CD14-positive monocyte (primary cell): ENCODE data around the gene CDA. TPM values are rescaled to one million over a fixed set of nuclear protein-coding genes. Genes with fewer than 3 reads are reported as not detected.

ENCODE experiments used
- DNase-seq, 3 donors: peaks; one replicate each; pipeline ENCODE4 v3.0.0-alpha.2; 2011 to 2022
- H2AFZ ChIP-seq: 2 replicates; pipeline ENCODE4 v1.6.0; 2012; ENCODE audit warnings: mild to moderate bottlenecking, low read depth, low read length, inconsistent platforms; ENCODE audit not compliant: insufficient read depth, poor library complexity, severe bottlenecking
- H3K27ac ChIP-seq, 2 donors: 1 replicate in 1 of 2; 2 replicates in 1 of 2; pipeline ENCODE4 v1.5.1; 2012 to 2013; ENCODE audit warnings: low read length in 2 of 2, control low read depth in 1 of 2, inconsistent platforms in 1 of 2, low read depth in 1 of 2, mild to moderate bottlenecking in 1 of 2
- H3K27me3 ChIP-seq, 2 donors: one replicate each; pipeline versions ENCODE4 v1.6.0 to v1.6.1; 2011 to 2013; ENCODE audit warnings: low read length in 2 of 2; ENCODE audit not compliant: control insufficient read depth in 2 of 2, insufficient read depth in 2 of 2
- H3K36me3 ChIP-seq, 2 donors: replicated peaks in 1 of 2; 1 replicate in 1 of 2; 2 replicates in 1 of 2; pipeline versions ENCODE4 v1.5.1 to v1.6.1; 2012 to 2013; ENCODE audit warnings: low read length in 2 of 2, control low read depth in 1 of 2, inconsistent platforms in 1 of 2, mild to moderate bottlenecking in 1 of 2; ENCODE audit not compliant: insufficient read depth in 2 of 2, control insufficient read depth in 1 of 2
- H3K4me1 ChIP-seq, 2 donors: 1 replicate in 1 of 2; 2 replicates in 1 of 2; pipeline versions ENCODE4 v1.5.1 to v1.6.1; 2012 to 2013; ENCODE audit warnings: low read length in 2 of 2, control low read depth in 1 of 2, inconsistent platforms in 1 of 2, mild to moderate bottlenecking in 1 of 2, moderate library complexity in 1 of 2; ENCODE audit not compliant: insufficient read depth in 2 of 2, control insufficient read depth in 1 of 2
- H3K4me2 ChIP-seq: replicated peaks from 2 replicates; pipeline ENCODE3; 2012; ENCODE audit warnings: low read length, moderate library complexity, mild to moderate bottlenecking; ENCODE audit not compliant: poor library complexity, severe bottlenecking; ENCODE audit errors: extremely low read depth
- H3K4me3 ChIP-seq, 3 experiments: fragments of 200-600 bp in 1 of 3; sonication (generic) in 1 of 3; replicated peaks in 1 of 3; 1 replicate in 2 of 3; 2 replicates in 1 of 3; pipeline ENCODE4 v1.5.1; 2011 to 2013; ENCODE audit warnings: low read length in 3 of 3, mild to moderate bottlenecking in 3 of 3, control low read depth in 2 of 3, low read depth in 2 of 3, inconsistent platforms in 1 of 3, moderate library complexity in 1 of 3
- H3K79me2 ChIP-seq: 2 replicates; pipeline ENCODE4 v1.6.0; 2012; ENCODE audit warnings: mild to moderate bottlenecking, control low read depth, inconsistent platforms, low read length, moderate library complexity; ENCODE audit not compliant: insufficient read depth
- H3K9ac ChIP-seq: 2 replicates; pipeline ENCODE4 v1.6.0; 2017; ENCODE audit warnings: low read length, mild to moderate bottlenecking; ENCODE audit not compliant: insufficient read depth, poor library complexity, severe bottlenecking
- H3K9me3 ChIP-seq, 2 donors: replicated peaks in 1 of 2; 1 replicate in 1 of 2; 2 replicates in 1 of 2; pipeline versions ENCODE4 v1.5.1 to v1.6.1; 2012 to 2013; ENCODE audit warnings: low read length in 2 of 2, control low read depth in 1 of 2; ENCODE audit not compliant: control insufficient read depth in 1 of 2, insufficient read depth in 1 of 2
- H4K20me1 ChIP-seq: 2 replicates; pipeline ENCODE4 v1.6.0; 2012; ENCODE audit warnings: mild to moderate bottlenecking, low read length, control low read depth, moderate library complexity; ENCODE audit not compliant: insufficient read depth
- H3K27ac Mint-ChIP-seq, 7 donors: one replicate each; pipeline ENCODE4 v1.8.0; 2020; ENCODE audit warnings: mild to moderate bottlenecking in 7 of 7, mixed read lengths in 7 of 7, moderate library complexity in 6 of 7, inconsistent platforms in 2 of 7
- H3K27me3 Mint-ChIP-seq, 3 donors: one replicate each; pipeline ENCODE4 v1.8.0; 2021 to 2022; ENCODE audit warnings: low read depth in 3 of 3, mild to moderate bottlenecking in 3 of 3, mixed read lengths in 3 of 3, moderate library complexity in 3 of 3, inconsistent platforms in 1 of 3
- H3K36me3 Mint-ChIP-seq, 2 donors: one replicate each; pipeline ENCODE4 v1.8.0; 2020; ENCODE audit warnings: mixed read lengths in 2 of 2, inconsistent platforms in 1 of 2, mild to moderate bottlenecking in 1 of 2
- H3K4me1 Mint-ChIP-seq: one replicate; pipeline ENCODE4 v1.8.0; 2020; ENCODE audit warnings: mild to moderate bottlenecking, mixed read lengths
- H3K4me3 Mint-ChIP-seq, 2 donors: one replicate each; pipeline ENCODE4 v1.8.0; 2020; ENCODE audit warnings: mild to moderate bottlenecking in 2 of 2, mixed read lengths in 2 of 2, moderate library complexity in 1 of 2
- H3K9me3 Mint-ChIP-seq, 7 donors: one replicate each; pipeline ENCODE4 v1.8.0; 2020 to 2022; ENCODE audit warnings: mixed read lengths in 7 of 7, mild to moderate bottlenecking in 6 of 7, moderate library complexity in 6 of 7, inconsistent platforms in 2 of 7
- WGBS: methylation state at CpG from one replicate; pipeline ENCODE4 v1.1.5; 2013; ENCODE audit warnings: missing lambda C conversion rate; ENCODE audit not compliant: insufficient coverage; 5-methylcytosine and 5-hydroxymethylcytosine counted together
- intact Hi-C, 2 donors: fragments of 100-400 bp; cut with micrococcal nuclease; formaldehyde crosslinking; loops; one replicate each; pipeline versions ENCODE4 v1.15.0 to v1.15.1; 2023
- polyA plus RNA-seq, 3 donors: library from polyadenylated mRNA; depleted of rRNA in 1 of 3; unstranded in 2 of 3; stranded (reverse) in 1 of 3; fragments of 300-500 nt in 2 of 3; fragments of >200 nt in 1 of 3; fragmentation: Illumina TruSeq in 2 of 3; gene quantifications; 1 replicate in 2 of 3; 2 replicates in 1 of 3; pipeline ENCODE4 v1.2.3, GENCODE V29; 2012 to 2021
- TF ChIP-seq, protein P1 (sequence below): fragments of 200-600 bp; IDR thresholded peaks from one replicate; pipeline ENCODE4 v1.8.0; 2022; ENCODE audit warnings: antibody characterized with exemption, mild to moderate bottlenecking

The CDA gene
- polyA plus RNA-seq, 3 donors, result 113 to 348 (median 217) TPM

- TF ChIP-seq, protein P1, sequence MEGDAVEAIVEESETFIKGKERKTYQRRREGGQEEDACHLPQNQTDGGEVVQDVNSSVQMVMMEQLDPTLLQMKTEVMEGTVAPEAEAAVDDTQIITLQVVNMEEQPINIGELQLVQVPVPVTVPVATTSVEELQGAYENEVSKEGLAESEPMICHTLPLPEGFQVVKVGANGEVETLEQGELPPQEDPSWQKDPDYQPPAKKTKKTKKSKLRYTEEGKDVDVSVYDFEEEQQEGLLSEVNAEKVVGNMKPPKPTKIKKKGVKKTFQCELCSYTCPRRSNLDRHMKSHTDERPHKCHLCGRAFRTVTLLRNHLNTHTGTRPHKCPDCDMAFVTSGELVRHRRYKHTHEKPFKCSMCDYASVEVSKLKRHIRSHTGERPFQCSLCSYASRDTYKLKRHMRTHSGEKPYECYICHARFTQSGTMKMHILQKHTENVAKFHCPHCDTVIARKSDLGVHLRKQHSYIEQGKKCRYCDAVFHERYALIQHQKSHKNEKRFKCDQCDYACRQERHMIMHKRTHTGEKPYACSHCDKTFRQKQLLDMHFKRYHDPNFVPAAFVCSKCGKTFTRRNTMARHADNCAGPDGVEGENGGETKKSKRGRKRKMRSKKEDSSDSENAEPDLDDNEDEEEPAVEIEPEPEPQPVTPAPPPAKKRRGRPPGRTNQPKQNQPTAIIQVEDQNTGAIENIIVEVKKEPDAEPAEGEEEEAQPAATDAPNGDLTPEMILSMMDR, result no peak
- no peak overlapping the region for H3K27ac ChIP-seq
- peaks cover 74 to 82% of the 10 kb centered on the region in 2 donors for H3K36me3 Mint-ChIP-seq
- no peaks in the 10 kb centered on the region for H3K4me1 ChIP-seq
- H3K79me2 ChIP-seq, result no peaks in the 10 kb centered on the region
- intact Hi-C loops, result no loop called here
- no peak overlapping the region for H3K4me3 Mint-ChIP-seq
- no peaks in the 10 kb centered on the region for H3K9me3 ChIP-seq
- H2AFZ ChIP-seq, result no peak overlapping the region
- peaks cover 0 to 3% (median 0%) of the 10 kb centered on the region in 3 donors for H3K27me3 Mint-ChIP-seq
- H3K27ac Mint-ChIP-seq, result peak overlapping the region in 1 of 7 donors; percentile 26
- DNase-seq, result no peak
- 95% methylated on average over 10 of the region's 13 CpGs for WGBS
- no peak overlapping the region for H3K4me2 ChIP-seq
- H4K20me1 ChIP-seq, result peaks cover 24% of the 10 kb centered on the region
- no peak overlapping the region for H3K9ac ChIP-seq
- peaks cover 62 to 86% of the 10 kb centered on the region in 2 donors for H3K36me3 ChIP-seq
- no peaks in the 10 kb centered on the region for H3K4me1 Mint-ChIP-seq
- no peaks in the 10 kb centered on the region for H3K9me3 Mint-ChIP-seq
- no peak overlapping the region for H3K4me3 ChIP-seq
- H3K27me3 ChIP-seq, result no peaks in the 10 kb centered on the region
These were observed 55.5 kb downstream of the CDA start for GRCh38 chr1:20644416-20644815.

DNA sequence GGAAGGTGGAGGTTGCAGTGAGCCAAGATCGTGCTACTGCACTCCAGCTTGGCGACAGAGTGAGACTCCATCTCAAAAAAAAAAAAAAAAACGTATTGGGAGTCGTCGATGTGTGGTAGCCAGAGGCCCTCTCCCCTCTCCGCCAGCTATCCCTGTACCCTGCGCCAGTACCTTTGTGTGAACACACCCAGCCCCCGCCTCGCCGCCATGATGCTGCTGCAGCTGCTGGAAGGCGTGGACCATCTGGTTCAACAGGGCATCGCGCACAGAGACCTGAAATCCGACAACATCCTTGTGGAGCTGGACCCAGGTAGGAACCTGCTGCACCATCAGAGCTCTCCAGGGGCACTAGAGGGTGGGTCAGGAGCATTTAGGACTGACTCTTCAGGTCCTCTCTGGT is 56.5 kb downstream of the CDA start:
- Histone ChIP-seq H3K27me3 (no peaks in the 10 kb centered on the region), H3K36me3 (peaks cover 66 to 87% of the 10 kb centered on the region in 2 donors), H2AFZ (no peak overlapping the region), H3K4me3 (no peak overlapping the region), H3K4me1 (no peaks in the 10 kb centered on the region), H3K27ac (no peak overlapping the region), H3K9me3 (no peaks in the 10 kb centered on the region), H3K9ac (no peak overlapping the region), H4K20me1 (peaks cover 17% of the 10 kb centered on the region), H3K79me2 (no peaks in the 10 kb centered on the region), H3K4me2 (no peak overlapping the region)
- no peak for DNase-seq
- H3K27ac Mint-ChIP-seq, result peak overlapping the region in 1 of 7 donors; percentile 12
- no peak overlapping the region for H3K4me3 Mint-ChIP-seq
- TF ChIP-seq, protein P1, result no peak
- peaks cover 74 to 84% of the 10 kb centered on the region in 2 donors for H3K36me3 Mint-ChIP-seq
- intact Hi-C loops, result no loop called here
- 98% methylated on average over 7 of the region's 14 CpGs for WGBS
- H3K27me3 Mint-ChIP-seq, result peaks cover 0 to 3% (median 0%) of the 10 kb centered on the region in 3 donors
- no peaks in the 10 kb centered on the region for H3K4me1 Mint-ChIP-seq
- no peaks in the 10 kb centered on the region for H3K9me3 Mint-ChIP-seq
